T-helper 2 cell treated with Interferon-gamma antibody and Interleukin-4, amounts not matched to agents 5 μg/mL and 100 μg/mL, for 36 hours (primary cell): Measurements from ENCODE around the gene DNAH14.
"Not testable (repeated sequence)": the region's sequence is repeated elsewhere in the genome, so short reads cannot be mapped to it uniquely, and the experiment has no call there.

Experiments used
- DNase-seq: peaks from one replicate; pipeline ENCODE4 v3.0.0; 2021; ENCODE audit warnings: low spot score
- H3K27ac Mint-ChIP-seq: one replicate; pipeline ENCODE4 v1.8.0; 2021; ENCODE audit warnings: mild to moderate bottlenecking, mixed read lengths
- H3K27me3 Mint-ChIP-seq: one replicate; pipeline ENCODE4 v1.8.0; 2021; ENCODE audit warnings: low read depth, mixed read lengths
- H3K36me3 Mint-ChIP-seq: one replicate; pipeline ENCODE4 v1.8.0; 2021; ENCODE audit warnings: low read depth, mixed read lengths
- H3K4me1 Mint-ChIP-seq: one replicate; pipeline ENCODE4 v1.8.0; 2021; ENCODE audit warnings: low read depth, mixed read lengths
- H3K4me3 Mint-ChIP-seq: one replicate; pipeline ENCODE4 v1.8.0; 2022; ENCODE audit warnings: mild to moderate bottlenecking, moderate library complexity, mixed read lengths
- H3K9me3 Mint-ChIP-seq: one replicate; pipeline ENCODE4 v1.8.0; 2021; ENCODE audit warnings: mixed read lengths

Gene DNAH14

DNA sequence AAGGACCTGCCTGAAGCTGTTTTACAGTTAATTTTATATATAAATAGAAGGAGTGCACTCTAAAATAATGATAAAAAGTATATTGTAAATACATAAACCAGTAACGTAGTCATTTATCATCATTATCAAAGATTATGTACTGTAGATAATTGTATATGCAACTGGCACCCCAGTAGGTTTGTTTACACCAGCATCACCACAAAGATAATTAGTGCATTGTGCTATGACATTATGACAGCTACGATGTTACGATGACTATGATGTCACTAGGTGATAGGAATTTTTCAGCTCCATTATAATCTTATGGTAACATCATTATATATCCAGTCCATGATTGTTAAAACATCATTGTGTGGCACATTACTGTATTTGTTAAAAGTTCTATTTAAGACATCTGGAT is 313.1 kb downstream of the DNAH14 start:
- no peaks in the 10 kb centered on the region for H3K4me1 Mint-ChIP-seq
- no peak overlapping the region for H3K4me3 Mint-ChIP-seq
- DNase-seq: no peak
- no peak overlapping the region for H3K27ac Mint-ChIP-seq
- H3K36me3 Mint-ChIP-seq: no peaks in the 10 kb centered on the region
- no peaks in the 10 kb centered on the region for H3K9me3 Mint-ChIP-seq
- H3K27me3 Mint-ChIP-seq: no peaks in the 10 kb centered on the region

DNA sequence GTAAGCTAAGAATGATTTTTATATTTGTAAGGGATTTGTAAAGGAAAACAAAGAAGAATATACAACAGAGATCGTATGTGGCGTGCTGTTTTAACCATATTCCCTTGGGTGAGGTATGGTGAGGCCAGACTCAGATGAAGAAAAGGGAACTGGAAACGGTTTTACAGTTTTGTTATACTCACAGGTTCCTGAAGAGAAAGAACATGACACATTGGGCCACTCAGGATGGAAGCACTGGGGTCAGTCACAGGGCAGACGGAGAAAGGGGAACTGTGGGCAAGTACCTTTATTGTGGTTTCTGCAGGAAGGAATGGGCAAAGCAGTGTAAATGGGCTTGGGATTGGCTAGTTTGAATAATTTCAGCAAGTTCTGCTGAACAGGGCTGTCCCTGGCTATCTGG is 321.0 kb downstream of the DNAH14 start:
- no peak overlapping the region for H3K4me3 Mint-ChIP-seq
- DNase-seq: no peak
- no peaks in the 10 kb centered on the region for H3K9me3 Mint-ChIP-seq
- H3K36me3 Mint-ChIP-seq: no peaks in the 10 kb centered on the region
- no peaks in the 10 kb centered on the region for H3K27me3 Mint-ChIP-seq
- H3K27ac Mint-ChIP-seq: no peak overlapping the region
- H3K4me1 Mint-ChIP-seq: no peaks in the 10 kb centered on the region

DNA sequence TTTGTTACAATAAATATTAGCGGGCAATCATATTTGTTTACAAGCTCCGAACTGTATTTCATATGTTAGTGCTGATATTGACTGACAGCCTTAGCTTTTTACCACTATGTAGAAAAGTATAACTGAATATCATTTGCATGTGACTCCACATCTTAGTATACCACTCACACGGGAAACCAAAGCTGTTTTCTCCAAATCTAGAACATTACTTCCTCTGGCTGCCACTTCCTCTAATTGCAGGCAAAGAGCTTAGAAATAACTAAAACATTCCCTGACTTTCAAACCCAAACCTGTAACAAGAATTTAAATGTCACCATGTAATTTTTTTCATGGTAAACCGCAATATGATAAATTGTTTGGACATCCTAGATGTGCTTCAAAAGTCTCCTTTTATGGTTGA is 323.7 kb downstream of the DNAH14 start:
- Mint-ChIP-seq H3K27ac (no peak overlapping the region), H3K36me3 (no peaks in the 10 kb centered on the region), H3K4me3 (no peak overlapping the region), H3K4me1 (no peaks in the 10 kb centered on the region), H3K9me3 (no peaks in the 10 kb centered on the region), H3K27me3 (no peaks in the 10 kb centered on the region)
- no peak for DNase-seq

DNA sequence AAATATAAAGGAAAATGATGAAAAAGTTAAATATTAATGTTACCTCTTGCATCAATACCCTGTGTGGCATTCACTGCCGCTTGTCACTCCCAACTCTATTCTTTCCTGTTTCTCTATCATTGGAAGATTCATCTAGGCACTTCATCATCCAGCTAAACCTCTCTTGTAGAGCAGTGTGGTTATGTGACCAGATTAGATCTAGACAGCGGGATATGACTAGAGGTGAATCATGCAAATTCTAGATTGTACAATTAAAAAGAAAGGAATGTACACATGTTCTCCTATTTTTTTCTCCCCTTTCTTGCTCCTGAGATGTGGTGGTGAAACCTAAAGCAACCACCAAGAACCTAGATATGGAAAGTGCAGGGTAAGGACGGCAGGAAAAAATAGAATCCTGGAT is 324.3 kb downstream of the DNAH14 start:
- Mint-ChIP-seq H3K9me3 (no peaks in the 10 kb centered on the region), H3K36me3 (no peaks in the 10 kb centered on the region), H3K27me3 (no peaks in the 10 kb centered on the region), H3K4me3 (no peak overlapping the region), H3K4me1 (no peaks in the 10 kb centered on the region), H3K27ac (no peak overlapping the region)
- no peak for DNase-seq

DNA sequence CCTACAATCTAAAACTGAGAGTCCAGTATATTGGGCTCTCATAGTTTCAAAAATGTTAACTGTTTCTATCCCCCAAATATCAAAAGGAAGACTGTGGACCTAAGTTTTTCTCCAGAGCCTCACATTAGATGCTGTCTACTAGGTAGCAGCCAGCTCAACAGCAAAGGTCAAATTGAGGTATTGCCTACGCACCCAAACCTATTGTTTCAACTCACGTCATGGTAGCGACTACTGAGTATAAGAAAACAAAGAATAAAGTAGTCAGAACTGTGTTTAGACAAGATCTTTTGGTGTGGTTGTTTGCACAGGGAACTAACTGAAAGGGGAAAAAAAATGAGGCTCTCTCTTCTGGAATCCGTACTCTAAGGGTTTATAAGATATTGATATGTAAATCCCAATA is 325.2 kb downstream of the DNAH14 start:
- no peak for DNase-seq
- Mint-ChIP-seq H3K27ac (no peak overlapping the region), H3K27me3 (no peaks in the 10 kb centered on the region), H3K4me3 (no peak overlapping the region), H3K4me1 (no peaks in the 10 kb centered on the region), H3K36me3 (no peaks in the 10 kb centered on the region), H3K9me3 (no peaks in the 10 kb centered on the region)

DNA sequence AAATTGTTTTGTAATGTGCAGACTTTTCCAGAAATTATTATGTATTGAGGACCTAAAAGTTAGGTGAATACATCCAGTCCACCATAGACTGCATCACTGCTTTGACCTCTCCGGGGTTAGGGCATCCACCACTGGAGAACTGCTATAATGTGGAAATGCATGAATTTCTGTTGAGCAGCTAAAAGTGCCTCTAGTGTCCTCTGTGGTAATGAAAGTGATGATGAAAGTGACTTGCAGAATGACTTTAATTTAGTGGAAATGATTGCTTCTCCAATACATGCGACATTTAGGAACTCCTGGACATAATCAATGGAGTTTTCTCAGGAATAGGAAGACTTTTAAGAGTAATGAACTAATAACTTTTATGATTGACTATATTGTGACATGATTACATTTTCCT is 327.6 kb downstream of the DNAH14 start:
- DNase-seq: no peak
- H3K9me3 Mint-ChIP-seq: no peaks in the 10 kb centered on the region
- no peaks in the 10 kb centered on the region for H3K27me3 Mint-ChIP-seq
- H3K4me1 Mint-ChIP-seq: no peaks in the 10 kb centered on the region
- H3K36me3 Mint-ChIP-seq: no peaks in the 10 kb centered on the region
- H3K27ac Mint-ChIP-seq: no peak overlapping the region
- no peak overlapping the region for H3K4me3 Mint-ChIP-seq

DNA sequence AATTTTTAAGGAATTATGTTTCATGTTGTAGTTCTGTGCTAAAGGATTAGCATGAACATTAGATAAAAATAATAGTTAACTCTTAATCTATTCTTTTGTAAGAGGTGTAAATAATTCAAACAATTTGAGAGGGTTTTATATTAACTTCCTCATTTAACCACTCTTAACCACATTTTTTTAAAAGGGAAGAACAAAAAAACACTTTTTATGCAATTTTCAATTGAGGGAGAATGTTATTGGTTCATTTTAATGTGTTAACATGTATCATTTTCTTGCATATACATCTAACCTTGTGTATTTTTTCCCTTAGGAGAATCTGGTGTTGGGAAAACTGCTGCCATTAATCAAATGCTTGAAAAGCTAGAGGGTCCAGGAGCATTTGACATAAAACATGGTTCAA is 329.3 kb downstream of the DNAH14 start:
- peaks cover 2% of the 10 kb centered on the region for H3K27me3 Mint-ChIP-seq
- H3K4me3 Mint-ChIP-seq: no peak overlapping the region
- DNase-seq: no peak
- H3K27ac Mint-ChIP-seq: no peak overlapping the region
- H3K9me3 Mint-ChIP-seq: no peaks in the 10 kb centered on the region
- no peaks in the 10 kb centered on the region for H3K36me3 Mint-ChIP-seq
- no peaks in the 10 kb centered on the region for H3K4me1 Mint-ChIP-seq

DNA sequence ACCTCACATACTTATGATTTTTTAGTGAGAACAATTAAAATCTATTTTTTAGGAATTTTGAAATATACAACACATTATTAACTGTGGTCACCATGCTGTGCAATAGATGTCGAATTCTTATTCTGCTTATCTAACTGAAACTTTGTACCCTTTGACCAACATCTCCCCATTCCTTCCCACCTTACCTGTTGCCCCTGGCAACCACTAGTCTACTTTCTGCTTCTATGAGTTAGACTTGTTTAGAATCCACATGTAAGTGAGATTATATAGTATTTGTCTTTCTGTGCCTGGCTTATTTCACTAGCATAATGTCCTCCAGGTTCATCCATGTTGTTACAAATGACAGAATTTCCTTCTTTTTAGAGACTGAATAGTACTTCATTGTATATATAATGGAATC is 330.1 kb downstream of the DNAH14 start:
- DNase-seq: no peak
- no peaks in the 10 kb centered on the region for H3K4me1 Mint-ChIP-seq
- H3K36me3 Mint-ChIP-seq: no peaks in the 10 kb centered on the region
- peaks cover 2% of the 10 kb centered on the region for H3K27me3 Mint-ChIP-seq
- no peak overlapping the region for H3K27ac Mint-ChIP-seq
- H3K9me3 Mint-ChIP-seq: no peaks in the 10 kb centered on the region
- no peak overlapping the region for H3K4me3 Mint-ChIP-seq

DNA sequence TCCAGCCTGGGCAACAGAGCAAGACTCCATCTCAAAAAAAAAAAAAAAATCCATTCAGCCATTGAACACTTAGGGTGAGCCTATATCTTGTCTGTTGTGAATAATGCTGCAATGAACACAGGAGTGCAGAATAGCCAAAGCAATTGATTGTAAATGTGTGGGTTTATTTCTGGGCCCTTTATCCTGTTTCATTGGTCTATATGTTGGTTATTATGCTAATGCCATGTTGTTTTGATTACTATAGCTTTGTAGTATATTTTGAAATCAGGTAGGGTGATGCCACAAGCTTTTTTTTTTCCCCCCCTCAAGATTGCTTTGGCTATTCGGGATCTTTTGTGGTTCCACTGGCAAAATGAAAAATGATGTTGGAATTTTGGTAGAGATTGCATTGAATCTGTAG is 330.8 kb downstream of the DNAH14 start:
- H3K36me3 Mint-ChIP-seq: no peaks in the 10 kb centered on the region
- DNase-seq: no peak
- H3K27ac Mint-ChIP-seq: no peak overlapping the region
- H3K4me1 Mint-ChIP-seq: no peaks in the 10 kb centered on the region
- H3K27me3 Mint-ChIP-seq: peaks cover 2% of the 10 kb centered on the region
- H3K9me3 Mint-ChIP-seq: no peaks in the 10 kb centered on the region
- H3K4me3 Mint-ChIP-seq: no peak overlapping the region

DNA sequence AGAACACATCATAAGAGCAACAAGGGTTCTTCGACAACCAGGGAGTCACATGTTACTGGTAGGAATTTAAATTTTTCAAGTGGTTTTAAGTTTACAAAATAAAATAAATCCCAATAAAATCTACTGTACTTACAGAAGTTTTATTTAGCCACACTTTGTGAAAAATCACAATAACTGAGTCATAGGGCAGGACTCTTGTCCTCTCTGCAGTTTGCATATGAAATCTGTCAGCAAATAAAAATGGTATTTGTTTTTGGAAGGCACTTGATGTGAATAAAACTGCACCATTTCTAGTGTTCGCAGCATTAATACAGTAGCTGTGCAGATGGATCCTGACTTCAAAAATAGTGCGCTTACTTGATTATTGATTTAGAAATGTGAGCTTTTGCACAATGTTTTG is 348.0 kb downstream of the DNAH14 start:
- no peaks in the 10 kb centered on the region for H3K36me3 Mint-ChIP-seq
- H3K4me1 Mint-ChIP-seq: no peaks in the 10 kb centered on the region
- H3K27ac Mint-ChIP-seq: no peak overlapping the region
- H3K27me3 Mint-ChIP-seq: no peaks in the 10 kb centered on the region
- H3K4me3 Mint-ChIP-seq: no peak overlapping the region
- no peaks in the 10 kb centered on the region for H3K9me3 Mint-ChIP-seq
- no peak for DNase-seq

DNA sequence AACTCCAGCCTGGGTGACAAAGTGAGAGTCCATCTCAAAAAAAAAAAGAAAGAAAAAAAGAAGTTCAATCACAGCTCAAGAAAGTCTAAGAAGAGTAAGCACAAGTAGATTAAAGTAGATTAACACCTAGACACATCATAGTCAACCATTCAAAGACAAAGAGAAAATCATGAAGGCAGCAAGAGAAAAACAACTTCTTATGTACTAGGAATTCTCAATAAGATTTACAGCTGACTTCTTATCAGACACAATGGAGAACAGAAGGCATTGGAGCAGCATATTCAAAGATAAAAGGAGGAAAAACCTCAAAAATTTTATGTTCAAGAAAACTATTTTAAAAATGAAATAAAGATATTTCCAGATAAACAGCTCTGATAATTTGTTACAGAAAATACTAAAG is 351.1 kb downstream of the DNAH14 start:
- no peaks in the 10 kb centered on the region for H3K36me3 Mint-ChIP-seq
- DNase-seq: no peak
- no peaks in the 10 kb centered on the region for H3K27me3 Mint-ChIP-seq
- H3K9me3 Mint-ChIP-seq: no peaks in the 10 kb centered on the region
- H3K27ac Mint-ChIP-seq: no peak overlapping the region
- no peaks in the 10 kb centered on the region for H3K4me1 Mint-ChIP-seq
- H3K4me3 Mint-ChIP-seq: no peak overlapping the region

DNA sequence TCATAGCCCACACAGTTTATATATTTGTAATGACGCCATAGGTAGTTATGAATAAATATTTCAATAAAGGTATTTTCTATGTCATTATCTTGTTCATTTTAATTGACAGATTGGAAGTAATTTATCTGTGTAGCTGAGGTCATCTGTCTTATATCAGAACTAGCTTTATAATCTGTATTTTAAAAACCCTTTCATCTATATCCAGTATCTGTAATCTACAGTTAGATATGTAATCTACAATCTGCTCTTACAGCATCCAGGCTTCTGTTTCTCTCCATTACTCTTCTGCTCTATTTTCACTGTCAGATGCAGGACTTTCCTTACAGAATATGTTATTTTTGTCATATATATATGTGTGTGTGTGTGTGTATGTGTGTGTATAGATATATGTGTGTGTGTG is 360.8 kb downstream of the DNAH14 start:
- Mint-ChIP-seq H3K27me3 (peaks cover 6% of the 10 kb centered on the region), H3K4me1 (no peaks in the 10 kb centered on the region), H3K27ac (no peak overlapping the region), H3K4me3 (no peak overlapping the region), H3K36me3 (no peaks in the 10 kb centered on the region), H3K9me3 (peaks cover 7% of the 10 kb centered on the region)
- no peak for DNase-seq

DNA sequence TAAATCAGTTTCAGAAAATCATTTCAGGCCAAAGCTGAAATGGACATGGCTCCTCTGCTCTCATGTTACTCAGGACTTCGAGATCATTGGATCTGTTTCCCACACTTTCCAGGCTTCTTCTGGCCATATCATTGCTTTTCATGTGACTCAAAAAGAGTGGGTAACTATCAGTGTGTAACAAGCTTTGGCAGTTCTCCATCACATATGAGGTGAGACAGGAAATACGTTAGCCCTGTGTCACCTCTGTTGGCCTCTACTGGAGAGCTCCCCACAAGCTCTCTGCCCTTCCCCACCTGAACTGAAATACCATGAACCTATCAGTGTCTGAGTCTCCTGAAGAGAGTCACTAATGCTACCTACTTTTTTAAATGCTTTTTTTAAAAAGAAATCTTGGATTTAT is 370.1 kb downstream of the DNAH14 start:
- peaks cover 2% of the 10 kb centered on the region for H3K27me3 Mint-ChIP-seq
- peaks cover 3% of the 10 kb centered on the region for H3K9me3 Mint-ChIP-seq
- H3K4me1 Mint-ChIP-seq: no peaks in the 10 kb centered on the region
- DNase-seq: no peak
- H3K4me3 Mint-ChIP-seq: no peak overlapping the region
- no peak overlapping the region for H3K27ac Mint-ChIP-seq
- H3K36me3 Mint-ChIP-seq: no peaks in the 10 kb centered on the region

DNA sequence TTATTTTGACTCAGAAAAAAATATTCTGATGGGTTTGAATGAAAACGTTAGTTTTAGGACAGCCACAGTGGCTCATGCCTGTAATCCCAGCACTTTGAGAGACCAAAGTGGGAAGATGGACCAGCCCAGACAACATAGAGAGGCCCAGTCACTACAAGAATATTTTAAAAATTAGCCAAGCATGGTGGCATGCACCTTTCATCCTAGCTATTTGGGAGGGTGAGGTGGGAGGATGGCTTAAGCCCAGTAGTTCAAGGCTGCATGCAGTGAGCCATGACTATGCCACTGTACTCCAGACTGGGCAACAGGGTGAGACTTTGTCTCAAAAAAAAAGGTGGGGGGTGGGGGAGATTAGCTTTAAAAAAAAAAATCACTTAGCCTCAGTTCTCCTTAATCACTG is 370.9 kb downstream of the DNAH14 start:
- Mint-ChIP-seq H3K27ac (no peak overlapping the region), H3K4me1 (no peaks in the 10 kb centered on the region), H3K27me3 (peaks cover 2% of the 10 kb centered on the region), H3K36me3 (no peaks in the 10 kb centered on the region), H3K4me3 (no peak overlapping the region), H3K9me3 (no peaks in the 10 kb centered on the region)
- DNase-seq: no peak

DNA sequence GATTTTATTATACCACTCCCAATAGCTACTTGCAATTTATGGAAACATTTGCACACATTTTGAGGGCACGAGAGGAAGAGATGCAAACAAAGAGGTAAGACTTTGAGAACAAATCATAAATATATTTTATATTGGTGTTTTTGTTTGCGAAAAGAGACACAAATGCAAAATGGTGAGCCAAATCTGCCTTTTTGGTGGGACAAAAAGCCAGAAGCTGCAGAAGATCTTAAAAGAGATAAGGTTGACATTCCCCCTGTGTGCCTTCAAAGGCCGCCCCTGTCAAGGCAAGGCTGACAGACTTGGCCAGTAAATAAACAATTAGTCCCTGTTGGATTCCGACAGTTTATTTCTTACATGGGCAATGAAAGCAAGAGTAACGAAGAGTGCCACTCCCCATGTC is 375.5 kb downstream of the DNAH14 start:
- no peak overlapping the region for H3K27ac Mint-ChIP-seq
- DNase-seq: no peak
- H3K27me3 Mint-ChIP-seq: peaks cover 2% of the 10 kb centered on the region
- H3K36me3 Mint-ChIP-seq: no peaks in the 10 kb centered on the region
- no peaks in the 10 kb centered on the region for H3K9me3 Mint-ChIP-seq
- H3K4me1 Mint-ChIP-seq: no peaks in the 10 kb centered on the region
- H3K4me3 Mint-ChIP-seq: no peak overlapping the region

DNA sequence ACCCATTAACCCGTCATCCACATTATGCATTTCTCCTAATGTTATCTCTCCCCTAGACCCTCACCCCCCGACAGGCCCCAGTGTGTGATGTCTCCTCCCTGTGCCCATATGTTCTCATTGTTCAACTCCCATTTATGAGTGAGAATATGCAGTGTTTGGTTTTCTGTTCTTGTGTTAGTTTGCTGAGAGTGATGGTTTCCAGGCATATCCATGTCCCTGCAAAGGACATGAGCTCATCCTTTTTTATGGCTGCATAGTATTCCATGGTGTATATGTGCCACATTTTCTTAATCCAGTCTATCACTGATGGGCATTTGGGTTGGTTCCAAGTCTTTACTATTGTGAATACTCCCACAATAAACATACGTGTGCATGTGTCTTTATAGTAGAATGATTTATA is 381.1 kb downstream of the DNAH14 start:
- not testable (repeated sequence) for H3K27me3 Mint-ChIP-seq, H3K9me3 Mint-ChIP-seq, H3K27ac Mint-ChIP-seq, DNase-seq, H3K36me3 Mint-ChIP-seq, H3K4me3 Mint-ChIP-seq, H3K4me1 Mint-ChIP-seq
